ENCODE data around the gene RSAD1.

The RSAD1 gene

DNA sequence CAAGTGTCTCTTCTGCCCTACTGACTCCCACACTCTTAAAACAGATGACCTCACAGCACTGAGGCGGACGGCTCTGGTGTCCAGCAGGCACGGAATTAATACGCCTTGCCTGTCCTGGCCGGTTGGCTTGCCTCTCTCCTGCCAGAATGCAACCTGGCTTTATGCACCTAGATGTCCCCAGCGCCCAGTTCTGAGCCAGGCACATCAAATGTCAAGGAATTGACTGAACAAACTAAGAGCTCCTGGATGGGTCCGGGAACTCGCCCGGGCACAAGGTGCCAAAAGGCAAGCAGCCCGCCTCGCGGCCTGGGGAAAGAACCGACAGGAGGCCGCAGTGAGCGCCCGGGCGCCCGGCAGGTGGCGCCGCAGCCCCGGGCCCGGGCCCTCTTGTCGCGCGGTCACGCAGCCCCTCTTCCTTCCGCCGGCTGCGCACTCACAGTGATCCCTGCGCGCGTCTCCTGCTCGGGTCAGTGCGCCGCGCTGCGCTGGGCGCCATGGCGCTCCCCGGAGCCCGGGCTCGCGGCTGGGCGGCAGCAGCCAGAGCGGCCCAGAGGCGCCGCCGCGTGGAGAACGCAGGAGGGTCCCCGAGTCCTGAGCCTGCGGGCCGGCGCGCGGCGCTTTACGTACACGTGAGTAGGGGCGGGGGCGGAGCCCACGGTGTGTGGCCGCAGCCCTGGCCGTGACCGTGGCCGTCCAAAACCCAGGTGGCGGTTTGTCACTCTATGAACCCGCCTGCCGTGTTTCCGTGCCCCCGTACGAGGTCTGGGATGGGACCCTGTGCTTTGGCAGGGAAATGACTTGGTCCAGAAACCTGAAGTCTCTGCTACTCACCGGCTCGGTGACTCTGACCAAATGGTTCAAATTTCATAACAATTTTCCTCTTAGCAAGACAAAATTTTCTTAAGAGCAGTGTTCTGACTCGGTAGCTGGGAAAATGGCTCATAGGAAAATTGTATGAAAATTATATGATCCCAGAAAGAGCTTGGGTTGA, at the start of gene RSAD1:
Gene RSAD1 (plus strand): TSS at position 470 of the 991 bp plus-strand sequence. CDS start 25 bp downstream, at position 495.
- DNase-seq, result peak; percentile 88

GRCh38 chr17:50429793-50430192, 48.9 kb upstream of the RSAD1 start:
- DNase-seq, result no peak

DNA sequence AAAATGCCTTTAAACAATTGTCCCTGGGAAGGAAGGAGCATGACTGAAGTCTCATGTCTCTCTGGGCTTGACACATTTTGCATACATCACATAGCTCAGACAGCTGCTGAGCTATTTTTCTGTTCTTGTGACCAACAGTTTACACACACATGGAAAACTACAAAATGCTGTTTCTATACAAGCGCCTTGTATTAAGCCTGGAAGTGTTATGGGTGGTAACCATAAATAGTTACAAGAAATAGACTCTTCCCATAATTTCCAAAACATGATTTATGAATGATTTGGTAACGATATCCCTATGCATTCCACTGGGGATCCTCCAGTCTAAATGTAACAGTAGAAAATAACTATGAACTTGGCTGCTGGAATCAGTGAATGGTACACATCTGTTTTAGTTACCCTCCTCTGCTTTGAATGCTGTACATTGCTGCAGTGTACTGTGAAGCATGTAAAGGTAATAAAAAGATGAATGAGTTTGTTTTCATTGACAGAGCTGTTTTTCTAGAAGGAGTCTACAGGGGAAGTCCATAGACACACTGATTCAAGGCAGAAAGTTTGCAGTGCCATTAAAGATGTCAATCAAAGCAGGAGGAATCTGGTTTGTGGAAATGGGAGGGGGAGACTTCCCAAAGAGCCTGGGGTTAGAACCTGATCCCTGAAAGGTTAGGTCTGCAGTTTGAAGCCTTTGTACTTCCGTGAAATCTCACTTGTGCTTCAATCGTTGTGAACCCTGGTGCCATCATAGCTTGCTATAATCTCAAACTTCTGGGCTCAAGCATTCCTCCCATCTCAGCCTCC, 47.6 kb upstream of the RSAD1 start:
- no peak for DNase-seq

- no peak for DNase-seq
Observed at GRCh38 chr17:50432125-50432762, 46.4 kb upstream of the RSAD1 start.

GRCh38 chr17:50437409-50437808, 41.3 kb upstream of the RSAD1 start:
- no peak for DNase-seq

DNA sequence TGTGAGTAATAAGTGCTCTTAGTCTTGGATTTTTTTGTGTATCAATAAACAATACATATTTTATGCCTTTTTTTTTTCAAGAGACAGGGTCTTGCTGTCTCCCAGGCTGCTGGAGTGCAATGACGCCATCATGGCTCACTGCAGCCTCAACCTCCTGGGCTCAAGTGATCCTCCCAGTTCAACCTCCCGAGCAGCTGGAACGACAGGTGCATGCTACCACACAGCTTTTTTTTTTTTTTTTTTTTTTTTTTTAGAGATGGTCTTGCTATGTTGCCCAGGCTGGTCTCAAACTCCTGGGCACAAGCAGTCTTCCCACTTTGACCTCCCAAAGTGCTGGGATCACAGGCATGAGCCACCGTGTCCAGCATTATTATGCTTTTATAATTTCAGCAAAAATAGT, 39.7 kb upstream of the RSAD1 start:
- DNase-seq, result no peak

GRCh38 chr17:50440172-50440837, 38.4 kb upstream of the RSAD1 start:
- DNase-seq, result no peak

DNA sequence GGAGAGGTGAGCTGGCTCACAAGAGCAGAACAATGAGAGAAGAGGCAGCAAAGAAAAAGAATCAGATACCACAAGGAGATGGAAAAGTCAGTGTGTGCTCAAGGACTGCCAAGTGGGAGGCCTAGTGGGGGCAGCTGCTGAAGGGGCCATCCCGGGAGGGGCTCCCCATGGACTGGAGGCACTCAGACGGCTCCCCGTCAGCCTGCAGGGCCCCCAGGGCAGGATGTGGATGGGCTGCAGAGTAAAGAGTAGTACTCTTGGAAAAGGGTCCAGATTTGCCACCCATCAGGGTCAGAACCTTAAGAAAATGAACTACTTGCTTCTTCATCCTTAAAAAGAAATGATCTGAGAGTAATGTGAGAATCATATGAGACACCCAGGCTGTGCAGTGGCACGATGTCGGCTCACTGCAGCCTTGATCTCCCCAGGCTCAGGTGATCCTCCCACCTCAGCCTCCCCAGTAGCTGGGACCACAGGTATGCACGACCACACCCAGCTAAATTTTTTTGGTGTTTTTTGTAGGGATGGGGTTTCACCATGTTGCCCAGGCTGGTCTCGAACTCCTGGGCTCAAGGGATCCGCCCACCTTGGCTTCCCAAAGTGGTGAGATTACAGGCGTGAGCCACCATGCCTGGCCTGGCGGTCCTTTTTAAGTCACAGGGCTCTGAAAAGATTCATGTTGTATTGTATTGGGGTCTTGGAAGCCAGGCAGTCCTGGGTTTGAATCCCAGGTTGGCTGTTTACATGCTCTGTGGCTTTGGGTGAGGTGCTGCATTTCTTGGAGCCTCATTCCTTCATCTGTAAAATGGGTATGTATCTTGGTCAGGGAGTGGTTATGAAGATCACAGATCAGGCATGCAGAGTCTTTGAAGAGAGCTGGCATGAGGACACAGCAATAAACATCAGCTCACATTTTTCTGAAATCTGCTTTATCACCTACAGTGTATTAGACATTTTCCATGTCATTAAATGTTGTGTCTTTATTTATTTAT, 37.5 kb upstream of the RSAD1 start:
- DNase-seq, result no peak

- DNase-seq, result no peak
Observed at GRCh38 chr17:50443505-50443974, 35.1 kb upstream of the RSAD1 start.

- no peak for DNase-seq
Observed at GRCh38 chr17:50444841-50445715, 33.6 kb upstream of the RSAD1 start.

- DNase-seq, result no peak
Observed at GRCh38 chr17:50445730-50446325, 32.8 kb upstream of the RSAD1 start.

DNA sequence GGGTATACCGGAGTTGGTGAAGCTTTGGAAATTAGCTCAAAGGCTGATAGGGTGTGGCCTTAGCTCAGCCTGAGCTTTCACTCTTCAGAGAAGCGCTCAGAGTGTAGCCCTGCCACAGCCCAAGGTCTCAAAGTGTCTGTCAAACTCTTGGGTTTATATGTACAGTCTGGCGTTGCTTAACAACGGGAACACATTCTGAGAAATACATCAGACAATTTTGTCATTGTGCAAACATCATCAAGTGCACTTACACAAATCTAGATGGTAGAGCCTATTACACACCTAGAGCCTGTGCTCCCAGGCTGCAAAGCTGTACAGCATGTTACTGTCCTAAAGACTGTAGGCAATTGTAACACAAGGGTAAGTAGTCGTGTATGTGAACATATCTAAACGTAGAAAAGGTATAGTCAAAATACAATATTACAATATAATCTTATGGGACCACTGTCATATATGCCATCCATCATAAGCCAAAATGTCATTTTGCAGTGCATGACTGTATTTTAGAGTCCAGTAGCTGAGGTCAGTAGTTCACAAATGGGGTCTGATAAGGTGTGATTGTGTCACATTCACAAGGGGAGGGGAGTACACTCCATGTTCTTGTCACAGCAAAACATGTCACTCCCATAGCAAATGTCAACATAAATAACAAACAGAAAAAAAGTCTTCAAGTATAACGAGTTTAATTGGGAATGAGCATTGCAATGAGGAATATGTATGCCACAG, 30.6 kb upstream of the RSAD1 start:
- DNase-seq, result no peak

DNA sequence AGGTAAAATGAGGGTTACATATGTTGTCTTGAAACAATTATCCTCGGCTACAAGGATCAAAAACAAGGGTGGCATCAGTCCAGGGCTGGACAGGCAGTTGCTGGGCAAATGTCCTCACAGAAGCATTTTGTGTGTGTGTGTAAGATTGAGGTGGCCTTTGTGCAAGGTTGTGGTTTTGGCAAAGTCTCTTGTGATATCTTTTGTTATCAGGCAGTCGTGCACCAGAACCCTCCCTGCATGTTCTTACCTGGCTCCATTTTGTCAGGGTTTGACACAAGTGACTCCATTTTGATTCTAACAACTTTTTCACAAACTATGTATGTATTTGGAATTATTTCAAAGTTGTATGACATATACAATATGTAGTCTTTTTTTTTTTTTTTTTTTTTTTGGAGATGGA, 30.0 kb upstream of the RSAD1 start:
- no peak for DNase-seq

DNA sequence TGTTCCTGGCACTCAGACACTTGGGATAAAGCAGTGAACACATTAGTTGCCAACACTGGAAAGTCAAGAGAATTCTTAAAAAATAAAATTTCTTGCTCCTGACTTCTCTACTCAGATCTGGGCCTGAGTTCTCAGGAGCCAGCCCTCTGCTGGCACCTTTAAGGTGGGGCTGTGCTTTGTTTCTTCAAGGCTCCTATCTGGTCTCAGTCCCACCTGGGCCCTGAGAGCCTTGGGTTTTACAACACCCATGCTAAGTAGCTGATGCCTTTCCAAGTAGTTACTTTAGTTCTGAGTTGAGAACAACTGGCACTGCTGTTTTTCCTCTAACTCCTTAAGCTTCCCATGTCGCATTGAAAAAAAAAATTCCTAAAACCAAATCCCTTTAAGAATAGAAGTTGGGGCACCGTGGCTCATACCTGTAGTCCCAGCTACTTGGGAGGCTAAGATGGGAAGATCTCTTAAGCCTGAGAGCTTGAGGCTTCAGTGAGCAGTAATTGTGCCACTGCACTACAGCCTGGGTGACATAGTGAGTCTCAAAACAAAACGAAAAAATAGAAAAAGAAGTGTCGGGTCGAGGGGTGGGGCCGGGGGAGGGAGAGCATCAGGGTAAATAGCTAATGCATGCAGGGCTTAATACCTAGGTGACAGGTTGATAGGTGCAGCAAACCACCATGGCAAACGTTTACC, 26.6 kb upstream of the RSAD1 start:
- no peak for DNase-seq

GRCh38 chr17:50452630-50453300, 25.9 kb upstream of the RSAD1 start:
- no peak for DNase-seq

GRCh38 chr17:50453901-50454300, 24.8 kb upstream of the RSAD1 start:
- DNase-seq, result no peak

- DNase-seq, result no peak
Observed at GRCh38 chr17:50457621-50458020, 21.0 kb upstream of the RSAD1 start.

- DNase-seq, result no peak
Observed at GRCh38 chr17:50458270-50458669, 20.4 kb upstream of the RSAD1 start.

Measured in CD4-positive, alpha-beta T cell treated with Interleukin-10 for 1 hour (primary cell).